NCI-H1092 (cell line): ENCODE results near the gene PCDHB16.
"Not testable (repeated sequence)": the region's sequence is repeated elsewhere in the genome, so short reads cannot be mapped to it uniquely, and the experiment has no call there.

Source experiments
- DNase-seq: peaks from one replicate; lab custom pipeline; 2025; lab: John Stamatoyannopoulos, UW

PCDHB16 gene

GRCh38 chr5:141182248-141182647 is at the start of gene PCDHB16:
TSS of gene PCDHB16 (plus strand) at chr5:141182387. CDS start at chr5:141182560, 173 bp downstream.
- peak; percentile 9 for DNase-seq

- DNase-seq = no peak
Observed at GRCh38 chr5:141135030-141135717, 47.0 kb upstream of the PCDHB16 start, which contains the start of gene PCDHB5. TSS of gene PCDHB5 (plus strand) at chr5:141135206. CDS start at chr5:141135435, 229 bp downstream.

GRCh38 chr5:141135718-141136266 is 46.4 kb upstream of the PCDHB16 start:
- no peak for DNase-seq

GRCh38 chr5:141137346-141137745 is 44.8 kb upstream of the PCDHB16 start:
- DNase-seq = not testable (repeated sequence)

GRCh38 chr5:141149812-141150211 is 32.4 kb upstream of the PCDHB16 start, which contains the start of gene PCDHB6:
TSS of gene PCDHB6 (plus strand) at chr5:141150057. CDS start at chr5:141150258, 201 bp downstream.
- no peak for DNase-seq

- no peak for DNase-seq
Observed at GRCh38 chr5:141150224-141150992, 31.8 kb upstream of the PCDHB16 start.

- DNase-seq = no peak
Observed at GRCh38 chr5:141150993-141151325, 31.2 kb upstream of the PCDHB16 start.

GRCh38 chr5:141151632-141152031 is 30.6 kb upstream of the PCDHB16 start:
- DNase-seq = not testable (repeated sequence)

GRCh38 chr5:141152096-141152495 is 30.1 kb upstream of the PCDHB16 start:
- not testable (repeated sequence) for DNase-seq

GRCh38 chr5:141155540-141156374 is 26.4 kb upstream of the PCDHB16 start:
- DNase-seq = no peak

GRCh38 chr5:141157356-141157755 is 24.8 kb upstream of the PCDHB16 start:
- DNase-seq = not testable (repeated sequence)

GRCh38 chr5:141157901-141158300 is 24.3 kb upstream of the PCDHB16 start:
- DNase-seq = not testable (repeated sequence)

GRCh38 chr5:141172381-141173204 is 9.6 kb upstream of the PCDHB16 start, which contains the start of gene PCDHB7:
TSS of gene PCDHB7 (plus strand) at chr5:141172644. CDS start at chr5:141172836, 192 bp downstream.
- DNase-seq = no peak

GRCh38 chr5:141174291-141175104 is 7.7 kb upstream of the PCDHB16 start:
- DNase-seq = not testable (repeated sequence)

GRCh38 chr5:141175933-141176332 is 6.3 kb upstream of the PCDHB16 start:
- DNase-seq = no peak

GRCh38 chr5:141177577-141178191 is 4.5 kb upstream of the PCDHB16 start, which contains the start of gene PCDHB8:
TSS of gene PCDHB8 (plus strand) at chr5:141177790. CDS start at chr5:141178035, 245 bp downstream.
- peak; percentile 1 for DNase-seq

- DNase-seq = not testable (repeated sequence)
Observed at GRCh38 chr5:141179371-141179770, 2.8 kb upstream of the PCDHB16 start.

- DNase-seq = not testable (repeated sequence)
Observed at GRCh38 chr5:141179876-141180275, 2.3 kb upstream of the PCDHB16 start.

GRCh38 chr5:141180313-141180712 is 1.9 kb upstream of the PCDHB16 start:
- DNase-seq = no peak
